Activated CD4-positive, CD25-positive, alpha-beta regulatory T cell treated with anti-CD3 and anti-CD28 coated beads, Interleukin-2, amount 50 U/mL, for 24 hours (primary cell): ENCODE data around the gene CCDC15.
A peak's percentile ranks its signal among the peaks of the same experiment; 100 is the strongest.

Source experiments
- ATAC-seq, 2 donors: fragments of 150-1000 bp; cut with Tn5 transposase; one replicate each; pipeline ENCODE4 v1.10.0; 2021; ENCODE audit warnings: mild to moderate bottlenecking in 1 of 2, moderate library complexity in 1 of 2

Gene CCDC15

GRCh38 chr11:124953753-124954589 lies at the start of gene CCDC15:
Gene CCDC15 (plus strand): TSS chr11:124954202. CDS start chr11:124954733, 531 bp downstream.
- peak; percentile 99 for ATAC-seq

- no peak for ATAC-seq
These were observed 38.2 kb upstream of the CCDC15 start for GRCh38 chr11:124915541-124916369.

GRCh38 chr11:124916370-124916710 lies 37.7 kb upstream of the CCDC15 start:
- ATAC-seq = no peak

- ATAC-seq = no peak
These were observed 36.8 kb upstream of the CCDC15 start for GRCh38 chr11:124917115-124917637.

- no peak for ATAC-seq
These were observed 35.1 kb upstream of the CCDC15 start, which contains the start of gene HEPN1 for GRCh38 chr11:124918950-124919349. Gene HEPN1 (plus strand): TSS chr11:124919250.

GRCh38 chr11:124919898-124920297 lies 34.1 kb upstream of the CCDC15 start:
- ATAC-seq = no peak

GRCh38 chr11:124920356-124920755 lies 33.6 kb upstream of the CCDC15 start:
- ATAC-seq = no peak

- ATAC-seq = peak; percentile 76 to 77
These were observed 33.0 kb upstream of the CCDC15 start for GRCh38 chr11:124920870-124921609.

GRCh38 chr11:124922831-124923230 lies 31.2 kb upstream of the CCDC15 start:
- no peak for ATAC-seq

GRCh38 chr11:124923296-124923695 lies 30.7 kb upstream of the CCDC15 start:
- no peak for ATAC-seq

GRCh38 chr11:124928942-124929665 lies 24.9 kb upstream of the CCDC15 start:
- no peak for ATAC-seq

GRCh38 chr11:124930799-124931198 lies 23.2 kb upstream of the CCDC15 start:
- ATAC-seq = peak in 1 of 2 donors; percentile 58

GRCh38 chr11:124934862-124935547 lies 19.0 kb upstream of the CCDC15 start:
- ATAC-seq = no peak

GRCh38 chr11:124935548-124936514 lies 18.2 kb upstream of the CCDC15 start, which contains the start of gene HEPACAM:
Gene HEPACAM (minus strand): TSS chr11:124936047. CDS start chr11:124936006, 41 bp downstream.
- no peak for ATAC-seq

- ATAC-seq = no peak
These were observed 16.6 kb upstream of the CCDC15 start for GRCh38 chr11:124937336-124937935.

GRCh38 chr11:124938206-124938765 lies 15.7 kb upstream of the CCDC15 start:
- ATAC-seq = no peak

- no peak for ATAC-seq
These were observed 15.0 kb upstream of the CCDC15 start for GRCh38 chr11:124938970-124939369.

- no peak for ATAC-seq
These were observed 12.3 kb upstream of the CCDC15 start for GRCh38 chr11:124941703-124942102.
